HG03565 (cell line): ENCODE results near the gene SPECC1L.
"Not testable (repeated sequence)": the region's sequence is repeated elsewhere in the genome, so short reads cannot be mapped to it uniquely, and the experiment has no call there.

Experiments used
- ATAC-seq: cut with Tn5 transposase; IDR thresholded peaks from one replicate; pipeline ENCODE4 v1.9.1; 2021; ENCODE audit warnings: mild to moderate bottlenecking, moderate library complexity; ENCODE audit not compliant: unreplicated experiment

The SPECC1L gene

GRCh38 chr22:24245584-24246561, 24.8 kb upstream of the SPECC1L start:
- ATAC-seq = not testable (repeated sequence)

DNA sequence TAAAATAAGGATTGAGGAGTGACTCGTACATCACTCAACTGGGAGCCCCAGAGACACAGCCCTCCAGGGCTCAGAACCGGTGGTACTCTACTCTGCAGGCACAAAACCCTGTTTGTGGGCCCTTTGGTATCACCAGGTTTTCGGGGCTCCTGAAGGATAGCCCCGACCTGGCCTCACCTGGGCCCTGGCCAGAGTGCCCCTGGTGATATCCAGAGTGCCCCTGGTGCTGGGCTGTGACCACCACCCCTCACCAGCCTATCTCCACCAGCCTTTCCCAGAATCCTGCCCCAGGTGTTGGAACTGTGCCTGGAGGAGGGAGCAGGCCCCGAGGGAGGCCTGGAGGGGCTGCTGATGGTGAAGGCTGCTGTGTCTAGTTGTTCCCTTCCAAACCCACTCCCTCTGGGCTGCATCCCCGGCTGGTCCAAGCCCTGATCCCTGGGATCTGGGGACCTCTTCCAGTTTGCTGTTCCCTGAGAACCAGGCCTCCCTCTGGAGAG, 23.6 kb upstream of the SPECC1L start:
- ATAC-seq = no peak

DNA sequence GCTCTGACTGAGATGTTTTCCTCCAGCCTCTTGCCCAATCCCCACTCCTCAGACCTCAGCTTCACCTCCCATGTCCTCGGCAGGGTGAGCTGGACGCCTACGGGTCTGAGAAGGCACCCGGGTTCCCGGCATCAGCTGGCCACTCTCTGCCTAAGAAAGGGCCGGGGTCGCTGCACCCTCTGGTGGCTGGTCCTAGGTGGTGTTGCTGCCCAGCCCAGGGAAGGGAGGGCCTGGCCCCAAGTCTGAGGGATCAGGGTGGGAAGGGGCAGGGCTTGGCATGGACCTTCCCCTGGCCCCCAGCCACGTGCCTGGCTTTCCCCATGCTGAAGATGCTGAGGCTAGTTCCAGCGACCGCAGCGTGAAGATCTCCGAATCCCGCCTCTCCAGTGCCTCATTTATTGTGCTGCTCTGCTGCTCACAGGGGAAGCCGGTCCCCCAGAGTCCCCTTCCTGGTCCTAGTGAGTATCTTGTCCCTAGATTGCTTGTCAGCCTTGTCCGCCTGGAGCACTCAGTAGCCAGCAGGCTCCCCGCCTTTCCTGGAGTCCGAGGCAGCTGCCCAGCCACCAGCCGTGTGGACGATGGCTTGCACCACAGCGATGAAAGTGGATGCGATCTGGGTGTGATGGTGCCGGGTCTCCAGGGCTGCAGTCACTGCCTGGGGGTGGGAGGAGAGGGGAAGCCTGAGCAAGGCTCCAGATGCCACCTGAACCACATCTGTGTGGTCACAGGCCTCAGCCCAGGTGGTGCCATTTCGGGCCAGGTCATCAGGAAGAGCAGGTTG, 22.9 kb upstream of the SPECC1L start:
- ATAC-seq = no peak

- ATAC-seq = not testable (repeated sequence)
Measured at GRCh38 chr22:24248611-24249010, 22.0 kb upstream of the SPECC1L start.

- ATAC-seq = not testable (repeated sequence)
Measured at GRCh38 chr22:24249413-24249812, 21.2 kb upstream of the SPECC1L start.

GRCh38 chr22:24251286-24251685, 19.3 kb upstream of the SPECC1L start:
- ATAC-seq = not testable (repeated sequence)

- ATAC-seq = not testable (repeated sequence)
Measured at GRCh38 chr22:24253126-24253525, 17.5 kb upstream of the SPECC1L start.

- ATAC-seq = not testable (repeated sequence)
Measured at GRCh38 chr22:24256136-24256535, 14.5 kb upstream of the SPECC1L start.

DNA sequence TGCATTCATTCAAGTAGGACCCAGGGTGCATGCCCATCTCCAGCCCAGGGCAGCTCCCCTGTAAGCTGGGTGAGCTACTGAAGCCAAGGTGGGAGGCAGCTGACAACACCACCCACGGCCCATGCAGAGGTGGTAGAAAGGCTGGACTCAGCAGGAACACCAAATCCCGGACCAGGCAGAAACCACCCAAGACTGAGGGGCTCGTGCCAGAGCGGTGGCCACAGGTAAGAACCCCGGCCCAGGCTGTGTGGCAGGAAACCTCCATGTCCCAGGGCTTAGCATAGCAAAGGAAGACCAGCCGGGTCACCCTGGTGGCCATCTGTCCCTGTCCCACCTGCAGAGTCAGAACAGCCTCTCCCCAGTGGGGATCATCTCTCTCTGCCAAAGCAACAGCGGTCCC, 13.9 kb upstream of the SPECC1L start:
- not testable (repeated sequence) for ATAC-seq

DNA sequence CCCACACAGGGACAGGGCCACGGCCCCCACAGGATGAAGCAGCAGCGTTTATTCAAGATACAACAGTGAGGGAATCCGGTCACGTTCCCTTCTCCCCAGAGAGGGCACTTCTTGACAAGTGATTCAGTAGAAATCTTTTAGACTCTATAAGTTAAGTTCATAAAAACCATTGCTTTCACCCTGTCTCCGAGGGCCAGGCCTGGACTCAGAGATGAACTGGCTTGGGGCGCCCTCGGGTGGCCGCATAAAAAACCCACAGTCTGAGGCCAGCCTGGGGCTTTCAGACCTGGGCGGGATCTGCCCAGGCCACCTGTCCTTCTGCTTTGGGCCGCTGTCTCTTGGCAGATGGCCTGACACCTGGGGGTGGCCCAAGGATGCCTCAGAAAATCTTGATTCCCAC, 11.2 kb upstream of the SPECC1L start:
- ATAC-seq = not testable (repeated sequence)

DNA sequence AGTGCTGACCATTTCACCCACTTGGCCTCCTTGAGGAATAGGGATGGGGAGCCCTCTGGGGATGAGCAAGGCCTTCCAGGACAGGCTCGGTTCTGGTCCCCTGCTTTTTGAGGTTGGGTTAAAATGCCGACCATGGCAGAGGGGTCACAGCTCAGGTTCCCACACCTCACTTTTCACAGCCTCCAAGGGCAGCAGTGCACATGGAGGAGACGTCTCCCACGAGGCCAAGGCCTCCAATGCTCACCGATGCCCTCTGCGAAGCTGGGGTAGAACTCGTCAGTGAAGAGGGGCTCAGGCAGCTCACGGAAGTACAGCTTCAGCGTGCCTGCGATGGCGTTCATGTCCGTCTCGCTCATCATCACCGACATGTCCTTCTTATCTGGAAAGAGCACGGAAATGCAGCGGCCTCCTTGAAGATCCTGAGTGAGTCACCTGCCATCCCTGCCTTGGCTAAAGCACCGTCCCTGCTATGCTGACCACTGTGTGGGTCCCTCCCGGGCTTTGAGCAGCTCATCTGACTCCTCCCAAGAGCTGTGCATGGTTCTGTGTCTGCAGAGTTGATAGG, 8.4 kb upstream of the SPECC1L start:
- ATAC-seq = not testable (repeated sequence)

- ATAC-seq = not testable (repeated sequence)
Measured at GRCh38 chr22:24263479-24263878, 7.2 kb upstream of the SPECC1L start.

DNA sequence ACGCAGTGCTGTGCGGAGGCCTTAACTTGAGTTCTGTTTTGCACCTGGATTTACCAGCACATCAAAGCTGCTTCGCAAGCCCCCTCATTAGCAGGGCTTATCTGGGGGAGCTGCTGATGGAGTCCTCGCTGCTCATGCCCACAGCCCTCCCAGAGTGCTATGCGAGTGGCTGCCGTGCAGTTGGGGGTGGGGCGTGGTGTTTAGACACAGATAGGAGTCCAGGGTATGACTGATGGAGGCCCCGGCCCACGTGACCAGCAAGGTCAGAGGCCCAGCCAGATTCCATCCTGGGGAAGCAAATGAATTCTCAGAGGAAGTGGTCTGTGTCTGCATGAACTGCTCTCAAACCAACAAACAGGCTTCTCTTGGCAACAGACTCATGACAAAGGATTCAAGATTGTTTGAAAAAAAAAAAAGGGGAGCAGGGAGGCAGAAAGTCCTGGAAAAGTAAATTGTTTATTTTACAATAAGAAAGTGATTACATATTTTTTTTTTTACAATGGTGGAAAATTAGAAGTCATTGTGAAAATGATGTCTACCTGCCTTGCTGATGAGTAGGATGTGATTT, 6.2 kb upstream of the SPECC1L start:
- not testable (repeated sequence) for ATAC-seq

- no peak for ATAC-seq
Measured at GRCh38 chr22:24265734-24266133, 4.9 kb upstream of the SPECC1L start.

DNA sequence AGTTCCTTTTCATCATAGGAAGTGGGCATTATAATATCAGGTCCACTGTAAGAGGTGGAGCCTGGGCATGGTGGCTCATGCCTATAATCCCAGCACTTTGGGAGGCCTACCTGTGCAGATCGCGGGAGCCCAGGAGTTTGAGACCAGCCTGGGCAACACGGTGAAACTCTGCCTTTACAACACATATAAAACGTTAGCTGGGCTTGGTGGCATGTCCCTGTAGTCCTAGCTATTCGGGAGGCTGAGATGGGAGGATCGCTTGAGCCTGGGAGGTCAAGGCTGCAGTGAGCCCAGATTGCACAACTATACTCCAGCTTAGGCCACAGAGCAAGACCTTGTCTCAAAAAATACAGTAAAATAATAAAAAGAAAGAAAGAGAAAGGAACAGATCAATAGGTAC, 4.1 kb upstream of the SPECC1L start:
- ATAC-seq = not testable (repeated sequence)

GRCh38 chr22:24271386-24271854, 789 bp downstream of the SPECC1L start:
- ATAC-seq = no peak

GRCh38 chr22:24273031-24273430, 2.4 kb downstream of the SPECC1L start:
- ATAC-seq = not testable (repeated sequence)

DNA sequence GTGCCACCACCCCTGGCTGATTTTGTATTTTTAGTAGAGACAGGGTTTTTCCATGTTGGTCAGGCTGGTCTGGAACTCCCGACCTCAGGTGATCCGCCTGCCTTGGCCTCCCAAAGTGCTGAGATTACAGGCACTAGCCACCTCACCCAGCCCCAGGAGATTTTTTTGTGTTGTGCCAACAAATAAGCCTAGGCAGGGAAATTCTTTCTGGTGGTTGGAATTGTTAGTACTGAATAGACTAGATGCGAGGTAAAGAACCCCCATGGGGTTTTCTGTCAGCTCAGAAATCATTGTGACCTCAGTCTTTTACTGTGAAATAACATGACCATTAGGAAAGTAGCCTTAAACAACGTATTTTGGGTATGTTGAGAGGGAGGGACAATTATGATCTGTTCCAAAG, 3.3 kb downstream of the SPECC1L start:
- not testable (repeated sequence) for ATAC-seq

GRCh38 chr22:24274696-24275405, 4.2 kb downstream of the SPECC1L start:
- ATAC-seq = not testable (repeated sequence)

- not testable (repeated sequence) for ATAC-seq
Measured at GRCh38 chr22:24280363-24280762, 9.7 kb downstream of the SPECC1L start.
